HepG2 (cell line): ENCODE measurements around the gene SYCE3. TPM values are rescaled to one million over a fixed set of nuclear protein-coding genes. Genes with fewer than 3 reads are reported as not detected.

Experiments
- ADNP ChIP-seq: sonication (generic); formaldehyde crosslinking; IDR thresholded peaks from 2 replicates; pipeline ENCODE4 v1.4.0; 2020; ENCODE audit warnings: missing genetic modification reagents
- ATRX ChIP-seq: sonication (generic); formaldehyde crosslinking; IDR thresholded peaks from 2 replicates; pipeline ENCODE4 v1.4.0; 2020; ENCODE audit warnings: missing genetic modification reagents, borderline replicate concordance
- GLMP ChIP-seq: sonication (generic); formaldehyde crosslinking; IDR thresholded peaks from 2 replicates; pipeline ENCODE4 v1.9.0; 2021; ENCODE audit warnings: missing genetic modification reagents, mild to moderate bottlenecking, borderline replicate concordance
- HDAC1 ChIP-seq: sonication (generic); formaldehyde crosslinking; IDR thresholded peaks from 2 replicates; pipeline ENCODE4 v1.5.1; 2020; ENCODE audit warnings: mild to moderate bottlenecking, missing genetic modification reagents
- ISX ChIP-seq: sonication (generic); formaldehyde crosslinking; conservative IDR thresholded peaks from 2 replicates; pipeline ENCODE4 v1.5.0; 2020; ENCODE audit warnings: missing genetic modification reagents
- KDM5B ChIP-seq: sonication (generic); formaldehyde crosslinking; IDR thresholded peaks from 2 replicates; pipeline ENCODE4 v1.4.0; 2020; ENCODE audit warnings: missing genetic modification reagents, mild to moderate bottlenecking, borderline replicate concordance
- NR2C2 ChIP-seq: sonication (generic); formaldehyde crosslinking; IDR thresholded peaks from 2 replicates; pipeline ENCODE4 v1.4.0; 2020; ENCODE audit warnings: missing genetic modification reagents, mild to moderate bottlenecking, moderate library complexity, borderline replicate concordance
- NR2F2 ChIP-seq: IDR thresholded peaks from 2 replicates; pipeline ENCODE4 v1.6.1; 2012; ENCODE audit warnings: low read depth, inconsistent platforms, borderline replicate concordance
- RAD51 ChIP-seq: fragments of 450-650 bp; IDR thresholded peaks from 2 replicates; pipeline ENCODE4 v1.6.1; 2016; ENCODE audit warnings: borderline replicate concordance
- ZBTB14 ChIP-seq: sonication (generic); formaldehyde crosslinking; IDR thresholded peaks from 2 replicates; pipeline ENCODE4 v1.4.0; 2020; ENCODE audit warnings: missing genetic modification reagents
- ZBTB4 ChIP-seq: sonication (generic); formaldehyde crosslinking; IDR thresholded peaks from 2 replicates; pipeline ENCODE4 v1.4.0; 2020; ENCODE audit warnings: missing genetic modification reagents, mild to moderate bottlenecking, borderline replicate concordance
- ZFP62 ChIP-seq: sonication (generic); formaldehyde crosslinking; IDR thresholded peaks from 2 replicates; pipeline ENCODE4 v1.4.0; 2020; ENCODE audit warnings: missing genetic modification reagents
- ZNF407 ChIP-seq: sonication (generic); formaldehyde crosslinking; IDR thresholded peaks from one replicate; pipeline ENCODE4 v1.5.1; 2020; ENCODE audit warnings: mild to moderate bottlenecking, missing genetic modification reagents; ENCODE audit errors: not compliant biosample characterization
- ZNF672 ChIP-seq: sonication (generic); formaldehyde crosslinking; IDR thresholded peaks from 2 replicates; pipeline ENCODE4 v1.8.1; 2022; ENCODE audit warnings: missing genetic modification reagents
- polyA plus RNA-seq, 8 experiments: library from polyadenylated mRNA; depleted of rRNA in 3 of 8; stranded (reverse) in 7 of 8; unstranded in 1 of 8; fragments of >200 nt; fragmentation: Illumina TruSeq in 4 of 8; extraction: Trizol in 4 of 8; gene quantifications; 2 replicates each; pipeline versions ENCODE4 v1.2.1 to v1.2.3, GENCODE V29; 2011 to 2016; ENCODE audit warnings: low read depth in 4 of 8, missing spikeins in 1 of 8, mixed read lengths in 1 of 8; ENCODE audit not compliant: insufficient read depth in 1 of 8
- total RNA-seq, 5 experiments: library from RNA; depleted of rRNA; stranded (reverse); fragments of >200 nt; fragmentation: Illumina TruSeq; extraction: Trizol; gene quantifications; 2 replicates each; pipeline ENCODE4 v1.2.3, GENCODE V29; 2016; ENCODE audit warnings: low read depth in 1 of 5

SYCE3 gene
- total and polyA plus RNA-seq, 2 of the 13 experiments (the other 11 are each of a cell fraction or from before 2014, with no cell fraction given): not detected

GRCh38 chr22:50507421-50507990, 55.2 kb downstream of the SYCE3 start, which contains the start of gene LMF2 (continued):
- no peak for TF ChIP-seq ZNF407 (CRISPR knock-in tag)
- TF ChIP-seq RAD51: no peak
- TF ChIP-seq NR2F2: no peak
- no peak for TF ChIP-seq ZNF672 (CRISPR knock-in tag)
- peak; percentile 56 for TF ChIP-seq HDAC1
- 0 out of 2 replicates have a peak, but pooled peaks have one; percentile 1 for TF ChIP-seq NR2C2
- no peak for TF ChIP-seq GLMP (CRISPR knock-in tag)
- TF ChIP-seq ZBTB4 (CRISPR knock-in tag): no peak
- no peak for TF ChIP-seq ATRX (CRISPR knock-in tag)
- 0 out of 2 replicates have a peak, but pooled peaks have one; percentile 48 for TF ChIP-seq KDM5B
- no peak for TF ChIP-seq ADNP (CRISPR knock-in tag)
- no peak for TF ChIP-seq ISX (CRISPR knock-in tag)
- no peak for TF ChIP-seq ZBTB14
- TF ChIP-seq ZFP62 (CRISPR knock-in tag): no peak
